ENCODE measurements around the gene NALCN. TPM values are rescaled to one million over a fixed set of nuclear protein-coding genes. Genes with fewer than 3 reads are reported as not detected.

The NALCN gene
- total and polyA plus RNA-seq, 9 donors = 0.17 to 21.6 (median 1.4) TPM

- TF ChIP-seq EP300 (IDR thresholded peaks at IDR 0.05) = no peak
- no peak for TF ChIP-seq CTCF (IDR thresholded peaks at IDR 0.05)
- no peak for TF ChIP-seq POLR2A (IDR thresholded peaks at IDR 0.05)
- no peaks in the 10 kb centered on the region for H3K4me1 ChIP-seq (ENCODE audit: insufficient read depth)
- 73 to 75% (median 73%) methylated on average over 2 of the region's 2 CpGs for WGBS, 3 donors
- H3K27ac ChIP-seq = no peak overlapping the region
- no peaks in the 10 kb centered on the region for H3K27me3 ChIP-seq
- no peaks in the 10 kb centered on the region for H3K9me3 ChIP-seq
- no peak overlapping the region for H3K4me3 ChIP-seq
- no peaks in the 10 kb centered on the region for H3K36me3 ChIP-seq
- intact Hi-C loops (cut with DNase I) = no loop called here
- DNase-seq = no peak
Measured at GRCh38 chr13:101264931-101265330, 151.4 kb downstream of the NALCN start.

DNA sequence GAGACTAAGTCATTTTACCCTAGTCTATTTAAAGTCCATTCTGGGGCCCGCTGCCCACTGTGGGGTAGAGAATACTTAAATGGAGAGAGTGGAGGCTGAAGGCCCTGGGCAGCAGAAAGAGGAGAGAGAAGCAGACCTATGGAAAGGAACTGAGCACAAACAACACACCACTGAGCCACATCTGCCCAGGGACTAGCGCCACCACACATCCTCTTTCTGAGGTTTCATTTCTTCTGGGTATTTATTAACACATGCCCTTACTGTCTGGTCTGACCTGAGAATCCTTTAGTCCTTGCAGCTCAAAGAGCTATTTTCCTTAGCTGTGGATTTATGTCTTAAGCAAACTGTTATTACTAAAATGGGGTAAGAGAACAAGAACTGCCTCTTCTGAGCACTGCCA lies 154.0 kb downstream of the NALCN start:
- no peaks in the 10 kb centered on the region for H3K27me3 ChIP-seq
- no peak for TF ChIP-seq CTCF (IDR thresholded peaks at IDR 0.05)
- TF ChIP-seq EP300 (IDR thresholded peaks at IDR 0.05) = no peak
- no peak for TF ChIP-seq POLR2A (IDR thresholded peaks at IDR 0.05)
- no peaks in the 10 kb centered on the region for H3K4me1 ChIP-seq (ENCODE audit: insufficient read depth)
- no peaks in the 10 kb centered on the region for H3K36me3 ChIP-seq
- no peak for DNase-seq
- no peak overlapping the region for H3K27ac ChIP-seq
- H3K4me3 ChIP-seq = no peak overlapping the region
- H3K9me3 ChIP-seq = no peaks in the 10 kb centered on the region
- intact Hi-C loops (cut with DNase I) = no loop called here
- WGBS, 3 donors = 86 to 96% (median 92%) methylated on average over 2 of the region's 2 CpGs

DNA sequence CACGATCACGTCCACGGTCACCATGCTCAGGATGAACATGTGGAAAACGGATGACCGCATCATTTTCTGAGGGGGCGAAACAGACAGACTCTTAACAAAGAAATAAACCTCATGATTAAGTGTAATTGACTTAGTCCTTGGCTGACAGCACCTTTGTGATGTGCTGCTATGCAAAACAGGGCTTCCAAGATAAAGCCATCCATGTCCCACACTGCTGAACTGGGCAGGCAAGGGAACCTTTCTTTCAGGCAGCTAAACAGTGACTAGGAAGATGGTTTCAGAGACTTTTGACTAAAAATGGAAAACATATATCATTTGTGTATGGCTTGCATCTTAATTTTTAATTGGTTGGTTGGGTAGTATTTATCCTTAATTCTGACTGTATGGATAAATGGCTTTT lies 157.8 kb downstream of the NALCN start:
- Histone ChIP-seq H3K27ac (no peak overlapping the region), H3K27me3 (no peaks in the 10 kb centered on the region), H3K4me3 (no peak overlapping the region), H3K9me3 (no peaks in the 10 kb centered on the region), H3K36me3 (no peaks in the 10 kb centered on the region), H3K4me1 (ENCODE audit: insufficient read depth) (no peaks in the 10 kb centered on the region)
- TF ChIP-seq CTCF (IDR thresholded peaks at IDR 0.05) (no peak), POLR2A (IDR thresholded peaks at IDR 0.05) (no peak), EP300 (IDR thresholded peaks at IDR 0.05) (no peak)
- no peak for DNase-seq
- WGBS, 3 donors = 93 to 97% (median 95%) methylated on average over 6 of the region's 6 CpGs
- intact Hi-C loops (cut with DNase I) = no loop called here

- Histone ChIP-seq H3K9me3 (no peaks in the 10 kb centered on the region), H3K4me1 (ENCODE audit: insufficient read depth) (no peaks in the 10 kb centered on the region), H3K27me3 (no peaks in the 10 kb centered on the region), H3K27ac (no peak overlapping the region), H3K36me3 (no peaks in the 10 kb centered on the region), H3K4me3 (no peak overlapping the region)
- TF ChIP-seq EP300 (IDR thresholded peaks at IDR 0.05) (no peak), POLR2A (IDR thresholded peaks at IDR 0.05) (no peak), CTCF (IDR thresholded peaks at IDR 0.05) (no peak)
- WGBS, 3 donors = 82 to 86% (median 85%) methylated on average over 11 of the region's 11 CpGs
- intact Hi-C loops (cut with DNase I) = no loop called here
- no peak for DNase-seq
Measured at GRCh38 chr13:101258071-101258470, 158.2 kb downstream of the NALCN start.

Measured in ovary (tissue), 9 donors.